Middle frontal gyrus (tissue), 1 donor: ENCODE measurements around the gene ANKRD66.
"Not testable (repeated sequence)": the region's sequence is repeated elsewhere in the genome, so short reads cannot be mapped to it uniquely, and the experiment has no call there.

Experiments used
- DNase-seq: peaks from one replicate; pipeline ENCODE4 v3.0.0-alpha.2; 2015; ENCODE audit warnings: low spot score; ENCODE audit errors: extremely low spot score

The ANKRD66 gene

GRCh38 chr6:46746696-46747095 is at the start of gene ANKRD66:
Gene ANKRD66, plus strand, starts transcription at chr6:46746933. Its CDS starts 5,016 bp downstream, at chr6:46751949.
- DNase-seq: no peak

- DNase-seq: no peak
Measured at GRCh38 chr6:46699970-46700369, 46.8 kb upstream of the ANKRD66 start.

DNA sequence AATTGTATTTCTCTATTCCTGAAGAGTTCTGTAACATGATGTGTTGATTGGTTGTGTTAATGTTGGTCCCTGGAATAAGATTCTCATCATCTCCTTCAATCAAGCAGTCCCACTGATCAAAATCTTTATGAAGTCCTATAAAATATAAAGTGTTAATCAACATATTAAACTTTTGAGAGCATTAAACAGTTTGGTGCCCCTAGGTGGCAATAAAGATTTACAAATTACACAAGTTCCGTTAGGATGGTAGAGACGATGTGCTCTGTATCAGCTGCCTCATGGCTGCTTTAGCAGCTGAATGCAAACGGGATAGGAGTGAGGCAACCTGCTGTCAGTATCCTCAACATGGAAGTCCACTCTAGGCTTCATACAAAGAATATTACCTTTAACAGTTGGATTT is 42.2 kb upstream of the ANKRD66 start:
- no peak for DNase-seq

DNA sequence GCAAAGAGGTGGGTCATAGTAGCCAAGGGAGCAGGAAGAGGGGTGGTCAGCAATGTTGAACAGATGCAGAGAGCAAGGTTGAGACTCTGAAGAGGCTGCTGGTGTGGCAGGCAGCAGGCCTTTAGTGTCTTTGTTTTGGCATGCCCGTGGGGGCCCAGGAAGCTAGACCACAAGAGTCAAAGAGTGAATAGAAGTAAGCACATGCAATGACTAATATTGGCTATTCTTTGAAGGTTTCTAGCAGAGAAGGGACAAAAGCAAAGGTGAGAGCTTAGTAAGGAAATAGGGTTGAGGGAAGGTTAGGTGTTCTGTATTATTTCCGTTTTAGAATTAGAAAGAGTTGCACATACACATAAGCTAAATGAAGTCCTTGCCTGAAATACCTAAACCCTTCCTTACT is 40.3 kb upstream of the ANKRD66 start:
- no peak for DNase-seq

DNA sequence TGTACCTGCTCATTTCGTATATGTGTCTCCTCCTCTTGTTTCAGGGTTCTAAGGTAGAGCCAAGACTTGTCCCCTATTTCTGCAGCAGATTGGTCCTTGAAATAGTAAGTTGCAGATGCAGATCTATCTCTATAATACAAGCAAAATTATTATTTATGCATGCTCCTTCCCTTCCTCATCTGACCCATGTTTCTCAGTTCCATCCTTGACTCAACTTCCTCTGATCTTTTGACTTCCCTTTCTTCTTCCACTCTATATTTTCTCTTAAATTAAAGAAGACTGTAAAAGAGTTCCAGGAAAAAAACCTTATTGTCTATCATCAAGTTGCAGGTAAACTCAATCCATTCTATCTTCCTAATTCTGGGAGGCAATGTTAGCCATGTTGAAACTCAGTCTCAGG is 35.2 kb upstream of the ANKRD66 start:
- DNase-seq: no peak

DNA sequence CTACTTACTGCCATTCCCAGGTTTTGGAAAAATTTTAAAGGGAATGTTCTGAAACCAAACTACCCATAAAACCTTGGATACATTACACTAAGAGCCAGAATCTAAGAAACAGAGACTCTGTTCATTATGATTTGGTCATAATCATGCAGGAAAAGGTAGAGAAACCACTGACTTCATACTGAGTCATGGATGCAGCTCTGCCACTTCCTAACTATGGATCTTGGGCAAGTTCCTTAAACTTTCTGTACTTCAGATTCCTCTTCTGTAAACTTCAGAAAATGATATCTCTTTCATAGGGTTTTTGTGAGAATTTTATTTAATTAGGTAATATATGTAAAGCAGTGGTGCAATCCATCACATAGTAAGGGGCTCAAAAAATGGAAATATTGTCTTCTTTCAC is 31.6 kb upstream of the ANKRD66 start:
- no peak for DNase-seq

DNA sequence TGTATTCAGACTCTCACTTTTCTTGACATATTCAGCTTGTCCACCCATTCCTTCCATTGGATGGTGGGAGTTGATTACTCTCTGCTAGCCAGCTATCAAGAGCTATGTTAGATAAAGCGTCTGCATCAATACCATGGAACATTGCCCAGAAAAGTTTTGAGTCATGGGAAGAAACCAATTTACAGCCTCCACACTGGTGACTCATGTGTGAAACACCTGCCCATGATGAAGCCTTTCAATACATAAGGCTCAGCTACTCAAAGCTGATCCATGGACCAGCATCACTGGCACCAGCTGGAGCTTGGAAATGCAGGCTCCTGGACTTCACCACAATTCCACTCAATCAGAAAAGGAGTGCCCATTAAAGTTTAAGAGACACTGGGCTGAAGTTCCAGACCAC is 27.6 kb upstream of the ANKRD66 start:
- no peak for DNase-seq

GRCh38 chr6:46720401-46720800 is 26.3 kb upstream of the ANKRD66 start:
- DNase-seq: no peak

DNA sequence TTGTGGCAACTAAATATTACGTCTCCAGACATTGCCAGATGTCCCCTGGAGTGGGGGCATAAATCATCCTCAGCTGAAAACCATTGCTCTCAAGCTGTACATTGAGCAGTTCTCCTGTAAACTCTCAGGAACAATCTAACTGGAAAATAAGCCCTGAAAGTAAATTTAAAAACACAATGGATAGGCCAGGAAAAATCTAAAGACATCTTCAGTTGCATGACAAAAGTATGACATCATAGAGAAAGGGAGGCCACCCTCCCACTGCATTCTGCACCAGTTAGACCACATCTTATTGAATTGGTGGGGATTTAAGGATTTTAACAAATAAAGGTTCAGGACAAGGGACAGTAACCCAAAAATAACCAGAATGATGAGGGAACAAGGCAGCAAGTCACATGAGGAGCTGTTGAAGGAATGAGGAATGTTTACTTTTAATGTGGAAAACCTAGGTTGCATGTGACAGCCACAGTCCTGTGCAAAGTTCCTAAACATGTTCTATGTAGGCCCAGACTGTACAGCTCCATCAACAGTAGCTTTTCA is 16.9 kb upstream of the ANKRD66 start:
- DNase-seq: no peak

- DNase-seq: no peak
Measured at GRCh38 chr6:46730921-46731461, 15.7 kb upstream of the ANKRD66 start.

DNA sequence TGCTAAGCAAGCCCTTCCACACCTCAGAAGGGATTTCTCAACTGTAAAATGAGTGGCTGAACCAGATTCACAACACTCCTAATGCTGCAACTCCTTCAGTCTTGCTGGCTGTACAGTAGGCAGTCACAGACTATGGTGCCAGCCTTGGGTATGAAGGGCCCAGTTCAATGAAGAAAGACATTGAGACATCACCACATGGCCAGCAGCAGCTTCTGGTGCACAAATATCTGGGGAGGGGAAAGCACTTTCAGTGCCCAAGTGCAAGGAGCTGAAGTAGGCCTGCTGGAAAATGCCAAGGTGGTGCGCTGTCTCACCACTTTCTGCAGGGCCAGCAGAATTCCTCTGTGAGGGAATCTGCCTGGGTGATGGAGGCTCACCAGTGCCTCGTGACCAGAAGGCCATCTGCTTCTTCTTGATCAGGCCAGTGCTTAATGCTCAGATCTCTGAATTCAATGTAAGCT is 13.4 kb upstream of the ANKRD66 start:
- DNase-seq: no peak

DNA sequence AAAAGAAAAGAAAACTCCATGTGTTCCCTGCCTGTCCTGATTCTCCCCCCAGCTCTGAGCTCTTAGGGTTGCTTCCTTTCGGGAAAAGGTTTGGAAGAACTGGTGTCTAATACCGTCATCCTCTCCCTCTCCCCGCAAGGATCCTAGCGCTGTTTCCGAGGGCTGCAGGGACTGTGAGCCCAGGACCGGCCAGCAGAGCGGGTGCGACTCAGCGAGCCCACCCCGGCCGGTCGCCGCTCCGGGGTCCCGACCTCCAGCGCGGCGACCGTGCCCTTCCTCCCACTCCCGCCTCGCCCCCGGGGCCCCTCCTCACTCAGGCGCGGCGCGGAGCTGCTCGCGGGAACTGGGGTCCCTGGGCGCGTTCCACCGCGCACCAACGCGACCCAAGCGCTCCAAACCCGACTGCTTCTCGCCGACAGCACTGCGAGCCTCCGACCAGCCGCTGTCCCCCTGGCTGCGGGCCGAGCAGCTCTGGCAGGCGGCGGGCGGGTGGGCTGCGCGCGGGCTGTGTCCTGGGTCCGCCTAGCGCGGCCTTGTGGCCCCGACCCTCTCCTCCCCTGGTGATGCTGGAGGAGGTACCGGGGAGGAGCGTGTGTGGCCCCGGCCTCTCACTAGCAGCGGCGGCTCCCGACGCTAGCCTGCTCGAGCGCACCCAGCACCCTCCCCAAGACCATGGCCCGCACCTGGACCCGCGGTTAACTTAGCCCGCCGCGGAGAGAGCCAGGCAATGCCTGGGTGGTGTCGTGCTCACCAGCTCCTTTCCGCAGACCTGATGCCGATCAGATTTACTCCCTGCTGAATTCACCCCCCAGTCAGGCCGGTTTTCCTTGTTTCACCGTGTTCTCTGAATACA is 11.6 kb upstream of the ANKRD66 start, which contains the start of gene PLA2G7:
PLA2G7 (minus strand) TSS at position 509 of the 853 bp plus-strand sequence. CDS start 12,484 bp downstream, outside the sequence.
- DNase-seq: peak; percentile 13

GRCh38 chr6:46735720-46736031 is 11.1 kb upstream of the ANKRD66 start:
- no peak for DNase-seq

DNA sequence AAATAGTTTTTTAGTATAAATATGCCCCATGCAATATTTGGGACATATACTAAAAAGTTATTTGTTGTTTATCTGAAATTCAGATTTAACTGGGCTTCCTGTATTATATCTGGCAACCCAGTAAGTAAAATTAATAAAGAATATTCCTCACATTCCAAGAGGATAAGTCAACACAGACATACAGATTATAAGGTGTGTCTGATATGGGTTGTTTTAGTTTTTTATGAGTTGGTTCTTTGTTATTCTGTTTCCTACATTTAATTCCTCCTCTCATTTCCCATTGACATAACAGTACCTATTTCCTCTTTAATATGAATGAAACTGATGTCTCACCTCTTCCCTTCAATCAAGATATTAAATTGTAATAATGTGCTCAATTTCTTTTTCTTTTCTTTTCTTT is 9.8 kb upstream of the ANKRD66 start:
- DNase-seq: no peak

DNA sequence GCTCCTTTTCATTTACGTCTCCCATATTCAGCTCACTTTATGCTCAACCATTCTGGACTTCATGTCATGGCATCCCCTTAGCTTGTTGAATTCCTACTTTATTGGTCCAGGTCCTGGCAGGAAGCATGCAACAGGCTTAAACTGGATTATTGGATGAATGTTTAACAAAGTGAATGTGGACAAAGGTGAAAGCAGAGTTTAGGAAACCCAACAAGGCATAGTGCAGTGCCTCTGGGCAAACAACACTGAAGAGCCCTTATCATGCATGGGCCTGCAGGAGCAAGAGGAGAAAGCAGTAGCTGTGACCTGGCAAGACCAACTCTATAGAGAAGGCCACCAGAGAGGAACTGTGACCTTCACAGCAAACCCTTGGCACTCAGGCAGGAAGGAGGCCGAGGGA is 5.3 kb upstream of the ANKRD66 start:
- no peak for DNase-seq

GRCh38 chr6:46741910-46742309 is 4.8 kb upstream of the ANKRD66 start:
- DNase-seq: no peak

- DNase-seq: no peak
Measured at GRCh38 chr6:46743425-46744158, 3.1 kb upstream of the ANKRD66 start.

GRCh38 chr6:46744159-46744725 is 2.5 kb upstream of the ANKRD66 start:
- DNase-seq: not testable (repeated sequence)

- DNase-seq: no peak
Measured at GRCh38 chr6:46745973-46746372, 760 bp upstream of the ANKRD66 start.

DNA sequence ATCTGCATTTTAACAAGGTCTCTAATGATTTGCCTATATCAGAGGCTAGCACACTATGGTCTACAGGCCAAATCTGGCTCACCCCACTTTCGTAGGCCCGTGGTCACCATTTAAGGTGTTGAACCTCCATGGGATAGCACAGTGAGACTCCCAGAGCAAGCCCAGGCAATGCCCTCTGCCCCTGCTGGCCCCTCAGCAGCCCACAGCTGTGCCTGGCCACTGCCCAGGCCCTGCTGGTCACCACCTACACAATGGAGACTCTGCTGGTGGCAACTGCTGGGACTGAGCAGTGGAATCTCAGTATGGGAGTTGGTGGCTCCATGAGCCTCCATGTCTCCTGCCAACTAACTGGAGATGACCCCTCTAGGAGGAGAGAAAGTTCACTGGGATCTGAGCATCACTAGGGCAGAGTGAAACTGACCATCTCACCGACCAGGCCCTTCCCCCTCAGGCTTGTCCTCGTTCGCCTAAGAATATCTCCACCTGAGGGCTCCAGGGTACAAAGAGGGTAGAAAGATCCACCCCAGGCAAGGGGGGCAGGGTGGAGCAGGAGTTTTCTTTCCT is 2.3 kb downstream of the ANKRD66 start:
- DNase-seq: no peak

- no peak for DNase-seq
Measured at GRCh38 chr6:46749731-46750130, 3.0 kb downstream of the ANKRD66 start.
